GM11168 (cell line): ENCODE measurements around the gene CYP2W1.

ENCODE experiments used
- in situ Hi-C: fragments of 300-500 bp; cut with MboI; formaldehyde crosslinking; loops from one replicate; pipeline ENCODE4 v1.12.0; 2022; ENCODE audit warnings: low sequenced_read_pairs; ENCODE audit not compliant: unreplicated experiment

The CYP2W1 gene

GRCh38 chr7:949021-949934 is 33.7 kb upstream of the CYP2W1 start:
- in situ Hi-C loops: no loop called here

GRCh38 chr7:951881-952547 is 31.0 kb upstream of the CYP2W1 start:
- in situ Hi-C loops: no loop called here

- in situ Hi-C loops: no loop called here
Observed at GRCh38 chr7:952548-953441, 30.2 kb upstream of the CYP2W1 start.

- in situ Hi-C loops: no loop called here
Observed at GRCh38 chr7:953547-954327, 29.2 kb upstream of the CYP2W1 start.

GRCh38 chr7:954330-955238 is 28.4 kb upstream of the CYP2W1 start, which contains the start of gene ADAP1:
Gene ADAP1 (minus strand): TSS chr7:954680. CDS start chr7:954477, 203 bp downstream.
- in situ Hi-C loops: no loop called here

GRCh38 chr7:956031-956430 is 26.9 kb upstream of the CYP2W1 start:
- in situ Hi-C loops: no loop called here

GRCh38 chr7:957418-958220 is 25.4 kb upstream of the CYP2W1 start:
- in situ Hi-C loops: no loop called here

- in situ Hi-C loops: no loop called here
Observed at GRCh38 chr7:958221-959200, 24.5 kb upstream of the CYP2W1 start.

GRCh38 chr7:959271-959670 is 23.7 kb upstream of the CYP2W1 start:
- in situ Hi-C loops: no loop called here

GRCh38 chr7:959740-960139 is 23.2 kb upstream of the CYP2W1 start:
- in situ Hi-C loops: loop anchor here (5.0 kb wide), 1 partner anchor 32 kb away; no protein-coding TSS in a partner anchor

GRCh38 chr7:960269-960871 is 22.6 kb upstream of the CYP2W1 start:
- in situ Hi-C loops: loop anchor here (5.0 kb wide), 1 partner anchor 33 kb away; no protein-coding TSS in a partner anchor

GRCh38 chr7:960972-961371 is 22.0 kb upstream of the CYP2W1 start:
- in situ Hi-C loops: loop anchor here (5.0 kb wide), 1 partner anchor 34 kb away; no protein-coding TSS in a partner anchor

GRCh38 chr7:961546-962400 is 21.2 kb upstream of the CYP2W1 start:
- in situ Hi-C loops: loop anchor here (5.0 kb wide), 1 partner anchor 34 kb away; no protein-coding TSS in a partner anchor

- in situ Hi-C loops: loop anchor here (5.0 kb wide), 1 partner anchor 35 kb away; no protein-coding TSS in a partner anchor
Observed at GRCh38 chr7:962401-963081, 20.4 kb upstream of the CYP2W1 start.
